WTC11 (cell line): ENCODE data around the gene MEIS2.

Experiments
- CREB1 ChIP-seq: sonication (generic); formaldehyde crosslinking; IDR thresholded peaks from 2 replicates; pipeline ENCODE4 v1.8.0; 2023; ENCODE audit warnings: mild to moderate bottlenecking, missing genetic modification reagents
- TF ChIP-seq, protein P1 (sequence below): fragments of 250-450 bp; sonication (Bioruptor Pico); IDR thresholded peaks from 2 replicates; pipeline ENCODE4 v2.1.2; 2022; ENCODE audit warnings: mild to moderate bottlenecking, moderate library complexity
- TF ChIP-seq, protein P2 (sequence below): fragments of 200-600 bp; IDR thresholded peaks from 2 replicates; pipeline ENCODE4 v1.8.0; 2022; ENCODE audit warnings: antibody characterized with exemption

DNA sequence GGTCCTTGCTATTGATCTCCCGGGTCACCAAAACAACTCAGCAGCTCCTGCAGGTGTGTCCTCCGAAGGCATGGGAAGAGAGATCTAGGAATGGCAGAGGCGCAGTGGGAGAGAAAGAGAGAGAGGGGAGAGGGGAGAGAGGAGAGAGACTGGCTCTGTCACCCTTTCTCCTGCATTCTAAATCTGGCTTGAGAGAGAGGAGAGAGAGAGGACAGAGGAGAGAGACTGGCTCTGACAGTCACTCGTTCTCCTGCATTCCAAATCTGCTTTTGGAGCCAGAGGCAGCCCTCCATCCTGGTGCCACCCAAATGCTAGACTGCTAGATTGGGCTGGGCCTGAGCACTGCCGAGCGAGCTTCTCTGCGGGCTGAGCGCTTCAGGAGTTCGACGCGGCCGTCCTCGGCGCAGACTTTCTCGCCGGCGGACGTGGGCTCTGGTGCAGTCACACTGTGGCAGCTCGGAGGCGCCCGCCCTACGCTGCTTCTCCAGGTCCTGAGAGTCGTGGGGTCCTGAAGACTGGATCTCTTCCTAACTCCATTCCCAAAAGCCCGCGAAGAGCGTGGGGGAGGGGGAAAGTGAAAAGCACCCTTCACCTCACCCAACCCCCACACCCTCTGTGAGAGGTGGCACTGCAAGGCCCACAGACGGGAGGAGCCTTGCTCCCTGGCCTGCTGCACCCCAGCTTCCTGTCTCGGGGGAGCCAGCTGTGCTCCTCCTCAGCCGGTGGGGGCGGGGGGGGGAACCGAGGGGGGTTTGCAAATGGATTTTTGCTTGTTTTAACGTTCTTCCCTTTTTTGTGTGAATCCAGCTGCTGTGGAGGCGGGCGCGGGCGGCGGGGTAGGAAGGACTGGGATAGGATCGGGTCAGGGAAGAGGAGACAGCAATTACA is 222.3 kb downstream of the MEIS2 start:
- TF ChIP-seq, protein P1, sequence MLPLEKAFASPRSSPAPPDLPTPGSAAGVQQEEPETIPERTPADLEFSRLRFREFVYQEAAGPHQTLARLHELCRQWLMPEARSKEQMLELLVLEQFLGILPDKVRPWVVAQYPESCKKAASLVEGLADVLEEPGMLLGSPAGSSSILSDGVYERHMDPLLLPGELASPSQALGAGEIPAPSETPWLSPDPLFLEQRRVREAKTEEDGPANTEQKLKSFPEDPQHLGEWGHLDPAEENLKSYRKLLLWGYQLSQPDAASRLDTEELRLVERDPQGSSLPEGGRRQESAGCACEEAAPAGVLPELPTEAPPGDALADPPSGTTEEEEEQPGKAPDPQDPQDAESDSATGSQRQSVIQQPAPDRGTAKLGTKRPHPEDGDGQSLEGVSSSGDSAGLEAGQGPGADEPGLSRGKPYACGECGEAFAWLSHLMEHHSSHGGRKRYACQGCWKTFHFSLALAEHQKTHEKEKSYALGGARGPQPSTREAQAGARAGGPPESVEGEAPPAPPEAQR (CRISPR knock-in tag) = no peak
- TF ChIP-seq, protein P2, sequence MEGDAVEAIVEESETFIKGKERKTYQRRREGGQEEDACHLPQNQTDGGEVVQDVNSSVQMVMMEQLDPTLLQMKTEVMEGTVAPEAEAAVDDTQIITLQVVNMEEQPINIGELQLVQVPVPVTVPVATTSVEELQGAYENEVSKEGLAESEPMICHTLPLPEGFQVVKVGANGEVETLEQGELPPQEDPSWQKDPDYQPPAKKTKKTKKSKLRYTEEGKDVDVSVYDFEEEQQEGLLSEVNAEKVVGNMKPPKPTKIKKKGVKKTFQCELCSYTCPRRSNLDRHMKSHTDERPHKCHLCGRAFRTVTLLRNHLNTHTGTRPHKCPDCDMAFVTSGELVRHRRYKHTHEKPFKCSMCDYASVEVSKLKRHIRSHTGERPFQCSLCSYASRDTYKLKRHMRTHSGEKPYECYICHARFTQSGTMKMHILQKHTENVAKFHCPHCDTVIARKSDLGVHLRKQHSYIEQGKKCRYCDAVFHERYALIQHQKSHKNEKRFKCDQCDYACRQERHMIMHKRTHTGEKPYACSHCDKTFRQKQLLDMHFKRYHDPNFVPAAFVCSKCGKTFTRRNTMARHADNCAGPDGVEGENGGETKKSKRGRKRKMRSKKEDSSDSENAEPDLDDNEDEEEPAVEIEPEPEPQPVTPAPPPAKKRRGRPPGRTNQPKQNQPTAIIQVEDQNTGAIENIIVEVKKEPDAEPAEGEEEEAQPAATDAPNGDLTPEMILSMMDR = no peak
- TF ChIP-seq CREB1 (CRISPR knock-in tag) = no peak
